Keratinocyte (primary cell): ENCODE measurements around the gene PYGB. TPM values are rescaled to one million over a fixed set of nuclear protein-coding genes. Genes with fewer than 3 reads are reported as not detected.

Experiments used
- DNase-seq: peaks from one replicate; pipeline ENCODE4 v3.0.0-alpha.2; 2011; ENCODE audit warnings: low read depth, missing footprints, low spot score
- FAIRE-seq: peaks from 2 replicates; lab custom pipeline; 2011; peaks lifted over from hg19 to GRCh38; lab: Jason Lieb, UNC
- H2AFZ ChIP-seq: 2 replicates; pipeline ENCODE4 v1.6.0; 2012; ENCODE audit warnings: low read length, control low read depth, inconsistent platforms; ENCODE audit not compliant: control insufficient read depth
- H3K27ac ChIP-seq: 2 replicates; pipeline ENCODE4 v1.5.1; 2011; ENCODE audit warnings: low read length; ENCODE audit not compliant: control insufficient read depth, insufficient read depth
- H3K27me3 ChIP-seq: 3 replicates; pipeline ENCODE4 v1.6.0; 2011; ENCODE audit warnings: low read length; ENCODE audit not compliant: control insufficient read depth, insufficient read depth; ENCODE audit errors: extremely low read depth
- H3K36me3 ChIP-seq, 2 experiments: 2 replicates in 1 of 2; 3 replicates in 1 of 2; pipeline ENCODE4 v1.5.1; 2011; ENCODE audit warnings: low read length in 2 of 2, mild to moderate bottlenecking in 1 of 2; ENCODE audit not compliant: control insufficient read depth in 2 of 2, insufficient read depth in 2 of 2; ENCODE audit errors: extremely low read depth in 1 of 2
- H3K4me1 ChIP-seq: 3 replicates; pipeline ENCODE4 v1.5.1; 2011; ENCODE audit warnings: low read length; ENCODE audit not compliant: control insufficient read depth, insufficient read depth; ENCODE audit errors: extremely low read depth
- H3K4me2 ChIP-seq: 3 replicates; pipeline ENCODE4 v1.6.0; 2011; ENCODE audit warnings: low read depth, low read length; ENCODE audit not compliant: control insufficient read depth, insufficient read depth; ENCODE audit errors: extremely low read depth
- H3K4me3 ChIP-seq, 3 experiments: fragments of 200-600 bp in 1 of 3; sonication (generic) in 1 of 3; 2 replicates in 2 of 3; 3 replicates in 1 of 3; pipeline ENCODE4 v1.5.1; 2011 to 2016; ENCODE audit warnings: low read length in 3 of 3, mild to moderate bottlenecking in 3 of 3, control low read depth in 2 of 3, inconsistent platforms in 1 of 3, low read depth in 1 of 3, mixed read lengths in 1 of 3, mixed run types in 1 of 3, moderate library complexity in 1 of 3; ENCODE audit not compliant: control insufficient read depth in 2 of 3, insufficient read depth in 2 of 3; ENCODE audit errors: extremely low read depth in 1 of 3
- H3K79me2 ChIP-seq: 2 replicates; pipeline ENCODE4 v1.6.0; 2012; ENCODE audit warnings: low read length; ENCODE audit not compliant: control insufficient read depth, insufficient read depth
- H3K9ac ChIP-seq: 3 replicates; pipeline ENCODE4 v1.6.0; 2011; ENCODE audit warnings: low read length; ENCODE audit not compliant: control insufficient read depth, insufficient read depth; ENCODE audit errors: extremely low read depth
- H3K9me1 ChIP-seq: 3 replicates; pipeline ENCODE4 v1.6.0; 2011; ENCODE audit warnings: low read length; ENCODE audit not compliant: control insufficient read depth, insufficient read depth; ENCODE audit errors: extremely low read depth
- H3K9me3 ChIP-seq: 2 replicates; pipeline ENCODE4 v1.5.1; 2012; ENCODE audit warnings: low read depth, low read length; ENCODE audit not compliant: control insufficient read depth
- H4K20me1 ChIP-seq: 3 replicates; pipeline ENCODE4 v1.6.0; 2011; ENCODE audit warnings: low read length; ENCODE audit not compliant: control insufficient read depth, insufficient read depth; ENCODE audit errors: extremely low read depth
- CTCF ChIP-seq, 3 experiments: IDR thresholded peaks in 1 of 3; conservative IDR thresholded peaks in 1 of 3; optimal IDR thresholded peaks in 1 of 3; 2 replicates in 2 of 3; 3 replicates in 1 of 3; pipeline versions ENCODE3 to v1.5.1; 2011; ENCODE audit warnings: low read length in 3 of 3, mild to moderate bottlenecking in 3 of 3, moderate library complexity in 2 of 3, control low read depth in 1 of 3, inconsistent platforms in 1 of 3; ENCODE audit not compliant: insufficient read depth in 2 of 3; ENCODE audit errors: extremely low read depth in 1 of 3
- EZH2 ChIP-seq: IDR thresholded peaks from one replicate; pipeline ENCODE4 v1.6.1; 2012; ENCODE audit warnings: inconsistent platforms, mild to moderate bottlenecking, low read length, moderate library complexity
- dilution Hi-C: fragments of 300-500 bp; cut with MboI; formaldehyde crosslinking; loops from one replicate; pipeline ENCODE4 v1.7.0; 2020; ENCODE audit warnings: low sequenced_read_pairs; ENCODE audit not compliant: extremely low pct_ligation_motif_present
- polyA plus RNA-seq, 5 experiments: library from polyadenylated mRNA; depleted of rRNA in 3 of 5; stranded (reverse) in 3 of 5; stranded (forward) in 1 of 5; unstranded in 1 of 5; fragments of >200 nt; gene quantifications; 1 replicate in 1 of 5; 2 replicates in 3 of 5; 3 replicates in 1 of 5; pipeline versions ENCODE4 v1.2.1 to v1.2.3, GENCODE V29; 2011 to 2012; ENCODE audit warnings: missing spikeins in 2 of 5, low read depth in 1 of 5, low replicate concordance in 1 of 5

The PYGB gene
- polyA plus RNA-seq, 1 donor (not counting 4 experiments of a cell fraction or from before 2014, with no cell fraction given) = 78.3 TPM

GRCh38 chr20:25257130-25257529 is 9.2 kb downstream of the PYGB start:
- Histone ChIP-seq H3K9me3 (no peaks in the 10 kb centered on the region), H2AFZ (no peak overlapping the region), H3K27me3 (no peaks in the 10 kb centered on the region), H3K4me1 (peaks cover 10% of the 10 kb centered on the region), H3K27ac (no peak overlapping the region), H4K20me1 (peaks cover 35% of the 10 kb centered on the region), H3K79me2 (peaks cover 77% of the 10 kb centered on the region), H3K9me1 (peaks cover under 1% of the 10 kb centered on the region), H3K9ac (no peak overlapping the region), H3K36me3 (peaks cover 40 to 42% of the 10 kb centered on the region in 2 experiments), H3K4me3 (no peak overlapping the region), H3K4me2 (no peak overlapping the region)
- DNase-seq (no peak), FAIRE-seq (no peak)
- TF ChIP-seq EZH2 (no peak), CTCF (optimal IDR thresholded peaks at IDR 0.05 in 1 of 3, IDR thresholded peaks at IDR 0.05 in 1 of 3, conservative IDR thresholded peaks at IDR 0.05 in 1 of 3; ENCODE audit: extremely low read depth in 1 of 3, insufficient read depth in 2 of 3, low read length in 3 of 3) (no peak)
- dilution Hi-C loops = no loop called here

GRCh38 chr20:25257756-25258475 is 10.0 kb downstream of the PYGB start:
- DNase-seq = no peak
- H3K9me1 ChIP-seq = no peaks in the 10 kb centered on the region
- no peak overlapping the region for H3K27ac ChIP-seq
- dilution Hi-C loops = no loop called here
- H2AFZ ChIP-seq = no peak overlapping the region
- TF ChIP-seq EZH2 (no peak), CTCF (optimal IDR thresholded peaks at IDR 0.05 in 1 of 3, IDR thresholded peaks at IDR 0.05 in 1 of 3, conservative IDR thresholded peaks at IDR 0.05 in 1 of 3; ENCODE audit: extremely low read depth in 1 of 3, insufficient read depth in 2 of 3, low read length in 3 of 3) (no peak)
- H3K79me2 ChIP-seq = peaks cover 70% of the 10 kb centered on the region
- peaks cover 34 to 36% of the 10 kb centered on the region in 2 experiments for H3K36me3 ChIP-seq
- H3K4me2 ChIP-seq = no peak overlapping the region
- H3K9me3 ChIP-seq = no peaks in the 10 kb centered on the region
- no peak for FAIRE-seq
- H3K4me1 ChIP-seq = peaks cover 3% of the 10 kb centered on the region
- H3K9ac ChIP-seq = no peak overlapping the region
- no peaks in the 10 kb centered on the region for H3K27me3 ChIP-seq
- H3K4me3 ChIP-seq = no peak overlapping the region
- peaks cover 28% of the 10 kb centered on the region for H4K20me1 ChIP-seq
